Vagina (tissue), 2 donors: ENCODE data around the gene SSBP2.

ENCODE experiments used
- POLR2AphosphoS5 ChIP-seq, 2 donors: sonication (generic); formaldehyde crosslinking; IDR thresholded peaks; one replicate each; pipeline ENCODE4 v1.9.0; 2017; ENCODE audit warnings: antibody characterized with exemption in 2 of 2, mild to moderate bottlenecking in 2 of 2, low read depth in 1 of 2; ENCODE audit not compliant: insufficient read depth in 1 of 2
- TF ChIP-seq, protein P1 (sequence below), 3 experiments: fragments of 450-650 bp in 2 of 3; fragments of 200-600 bp in 1 of 3; sonication (generic) in 1 of 3; IDR thresholded peaks; one replicate each; pipeline ENCODE4 v1.5.1; 2017 to 2019; ENCODE audit warnings: antibody characterized with exemption in 3 of 3, mild to moderate bottlenecking in 2 of 3, moderate library complexity in 2 of 3

DNA sequence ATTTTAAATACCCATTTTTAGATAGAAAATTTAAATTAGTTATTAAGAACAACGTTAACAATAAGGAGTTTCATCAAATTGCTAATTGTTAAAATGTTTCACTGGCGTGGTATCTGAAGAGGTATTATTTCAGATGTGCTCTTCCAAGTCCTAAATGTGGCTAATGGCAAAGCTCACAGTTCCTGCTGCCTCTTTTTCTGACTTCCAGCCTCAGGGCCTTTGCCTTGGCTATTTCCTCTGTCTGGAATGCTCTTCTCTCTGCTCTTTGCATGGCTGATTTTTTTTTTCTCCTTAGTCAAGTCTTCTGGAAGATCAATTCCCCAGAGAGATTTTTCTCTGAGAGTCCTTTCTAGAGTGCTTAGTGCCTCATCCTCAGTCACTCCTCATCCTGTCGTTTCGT, 9.6 kb upstream of the SSBP2 start:
- TF ChIP-seq, protein P1, sequence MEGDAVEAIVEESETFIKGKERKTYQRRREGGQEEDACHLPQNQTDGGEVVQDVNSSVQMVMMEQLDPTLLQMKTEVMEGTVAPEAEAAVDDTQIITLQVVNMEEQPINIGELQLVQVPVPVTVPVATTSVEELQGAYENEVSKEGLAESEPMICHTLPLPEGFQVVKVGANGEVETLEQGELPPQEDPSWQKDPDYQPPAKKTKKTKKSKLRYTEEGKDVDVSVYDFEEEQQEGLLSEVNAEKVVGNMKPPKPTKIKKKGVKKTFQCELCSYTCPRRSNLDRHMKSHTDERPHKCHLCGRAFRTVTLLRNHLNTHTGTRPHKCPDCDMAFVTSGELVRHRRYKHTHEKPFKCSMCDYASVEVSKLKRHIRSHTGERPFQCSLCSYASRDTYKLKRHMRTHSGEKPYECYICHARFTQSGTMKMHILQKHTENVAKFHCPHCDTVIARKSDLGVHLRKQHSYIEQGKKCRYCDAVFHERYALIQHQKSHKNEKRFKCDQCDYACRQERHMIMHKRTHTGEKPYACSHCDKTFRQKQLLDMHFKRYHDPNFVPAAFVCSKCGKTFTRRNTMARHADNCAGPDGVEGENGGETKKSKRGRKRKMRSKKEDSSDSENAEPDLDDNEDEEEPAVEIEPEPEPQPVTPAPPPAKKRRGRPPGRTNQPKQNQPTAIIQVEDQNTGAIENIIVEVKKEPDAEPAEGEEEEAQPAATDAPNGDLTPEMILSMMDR (IDR thresholded peaks at IDR 0.05) = no peak
- no peak for TF ChIP-seq POLR2AphosphoS5 (IDR thresholded peaks at IDR 0.05; ENCODE audit: insufficient read depth in 1 of 2, low read depth in 1 of 2)
